ENCODE results near the gene ARFIP1. TPM values are rescaled to one million over a fixed set of nuclear protein-coding genes. Genes with fewer than 3 reads are reported as not detected.

ARFIP1 gene
- polyA plus RNA-seq, 3 donors, result 11.7 to 28.4 (median 27.2) TPM

GRCh38 chr4:152961014-152961772 is 181.4 kb downstream of the ARFIP1 start:
- WGBS (ENCODE audit: insufficient coverage), result 100% methylated on average over 1 of the region's 14 CpGs
- no peak overlapping the region for H3K9ac ChIP-seq (ENCODE audit: insufficient read depth, low read length, poor library complexity, severe bottlenecking)

GRCh38 chr4:152961773-152962115 is 182.0 kb downstream of the ARFIP1 start:
- Histone ChIP-seq H3K4me2 (replicated peaks; ENCODE audit: extremely low read depth, low read length, poor library complexity, severe bottlenecking) (no peak overlapping the region), H4K20me1 (ENCODE audit: insufficient read depth, low read length) (no peaks in the 10 kb centered on the region), H3K36me3 (replicated peaks in 1 of 2; ENCODE audit: control insufficient read depth in 1 of 2, insufficient read depth in 2 of 2, low read length in 2 of 2) (no peaks in the 10 kb centered on the region), H3K4me3 (replicated peaks in 1 of 3; ENCODE audit: low read depth in 2 of 3, low read length in 3 of 3) (no peak overlapping the region), H3K4me1 (ENCODE audit: control insufficient read depth in 1 of 2, insufficient read depth in 2 of 2, low read length in 2 of 2) (peaks cover 0 to 11% of the 10 kb centered on the region in 2 donors), H3K9ac (ENCODE audit: insufficient read depth, low read length, poor library complexity, severe bottlenecking) (no peak overlapping the region), H3K79me2 (ENCODE audit: insufficient read depth, low read length) (no peaks in the 10 kb centered on the region), H3K9me3 (replicated peaks in 1 of 2; ENCODE audit: control insufficient read depth in 1 of 2, insufficient read depth in 1 of 2, low read length in 2 of 2) (no peaks in the 10 kb centered on the region), H2AFZ (ENCODE audit: insufficient read depth, low read depth, low read length, poor library complexity, severe bottlenecking) (no peak overlapping the region), H3K27me3 (ENCODE audit: control insufficient read depth in 2 of 2, insufficient read depth in 2 of 2, low read length in 2 of 2) (no peaks in the 10 kb centered on the region), H3K27ac (ENCODE audit: low read depth in 1 of 2, low read length in 2 of 2) (no peak overlapping the region)
- H3K9me3 Mint-ChIP-seq, result no peaks in the 10 kb centered on the region
- intact Hi-C loops (cut with micrococcal nuclease), result no loop called here
- no peak for DNase-seq
- no peaks in the 10 kb centered on the region for H3K27me3 Mint-ChIP-seq (ENCODE audit: low read depth in 3 of 3)
- H3K27ac Mint-ChIP-seq, result no peak overlapping the region
- no peak overlapping the region for H3K4me3 Mint-ChIP-seq
- no peaks in the 10 kb centered on the region for H3K36me3 Mint-ChIP-seq
- WGBS (ENCODE audit: insufficient coverage), result no CpG with 5 or more reads among the region's 1 CpG
- no peak for TF ChIP-seq CTCF (IDR thresholded peaks at IDR 0.05)
- H3K4me1 Mint-ChIP-seq, result peaks cover 21% of the 10 kb centered on the region

More at GRCh38 chr4:152961014-152961772, 181.4 kb downstream of the ARFIP1 start:
- Mint-ChIP-seq H3K36me3 (no peaks in the 10 kb centered on the region), H3K27ac (no peak overlapping the region), H3K4me3 (no peak overlapping the region), H3K4me1 (peaks cover 21% of the 10 kb centered on the region), H3K27me3 (ENCODE audit: low read depth in 3 of 3) (no peaks in the 10 kb centered on the region), H3K9me3 (no peaks in the 10 kb centered on the region)
- H3K4me1 ChIP-seq (ENCODE audit: control insufficient read depth in 1 of 2, insufficient read depth in 2 of 2, low read length in 2 of 2), result peaks cover 0 to 11% of the 10 kb centered on the region in 2 donors
- intact Hi-C loops (cut with micrococcal nuclease), result no loop called here
- H3K9me3 ChIP-seq (replicated peaks in 1 of 2; ENCODE audit: control insufficient read depth in 1 of 2, insufficient read depth in 1 of 2, low read length in 2 of 2), result no peaks in the 10 kb centered on the region
- TF ChIP-seq CTCF (IDR thresholded peaks at IDR 0.05), result no peak
- no peaks in the 10 kb centered on the region for H3K36me3 ChIP-seq (replicated peaks in 1 of 2; ENCODE audit: control insufficient read depth in 1 of 2, insufficient read depth in 2 of 2, low read length in 2 of 2)
- no peaks in the 10 kb centered on the region for H4K20me1 ChIP-seq (ENCODE audit: insufficient read depth, low read length)
- H2AFZ ChIP-seq (ENCODE audit: insufficient read depth, low read depth, low read length, poor library complexity, severe bottlenecking), result no peak overlapping the region
- DNase-seq, result no peak
- H3K79me2 ChIP-seq (ENCODE audit: insufficient read depth, low read length), result no peaks in the 10 kb centered on the region
- H3K4me2 ChIP-seq (replicated peaks; ENCODE audit: extremely low read depth, low read length, poor library complexity, severe bottlenecking), result no peak overlapping the region
- H3K4me3 ChIP-seq (replicated peaks in 1 of 3; ENCODE audit: low read depth in 2 of 3, low read length in 3 of 3), result no peak overlapping the region
- no peaks in the 10 kb centered on the region for H3K27me3 ChIP-seq (ENCODE audit: control insufficient read depth in 2 of 2, insufficient read depth in 2 of 2, low read length in 2 of 2)
- no peak overlapping the region for H3K27ac ChIP-seq (ENCODE audit: low read depth in 1 of 2, low read length in 2 of 2)

Other genes starting within 250 kb of the ARFIP1 start
- gene FBXW7, start 243.9 kb upstream of the ARFIP1 start, polyA plus RNA-seq, result 10 to 100 TPM; 25.1 to 44.9 (median 35.6) TPM
- gene TMEM154, start 100.0 kb upstream of the ARFIP1 start, polyA plus RNA-seq, result 100 to 1,000 TPM in 2 of 3 donors, 10 to 100 TPM in 1; 24.7 to 157 (median 117) TPM
- under 1 TPM; 0.05 to 0.08 (median 0.07) TPM for gene TIGD4, start 224 bp upstream of the ARFIP1 start, polyA plus RNA-seq
- under 1 TPM in 1 of 3 donors, not detected in 2; 0.21 TPM for gene FHDC1, start 156.4 kb downstream of the ARFIP1 start, polyA plus RNA-seq